GM19328 (cell line): ENCODE results near the gene NUP133.

Experiments
- ATAC-seq: cut with Tn5 transposase; IDR thresholded peaks from one replicate; pipeline ENCODE4 v1.9.1; 2021; ENCODE audit warnings: mild to moderate bottlenecking, moderate library complexity; ENCODE audit not compliant: unreplicated experiment

Gene NUP133

GRCh38 chr1:229454056-229454455, 54.1 kb downstream of the NUP133 start:
- ATAC-seq: no peak

GRCh38 chr1:229452956-229453801, 55.0 kb downstream of the NUP133 start:
- ATAC-seq: no peak

- ATAC-seq: no peak
Measured at GRCh38 chr1:229448845-229449244, 59.3 kb downstream of the NUP133 start.

GRCh38 chr1:229448354-229448753, 59.8 kb downstream of the NUP133 start:
- ATAC-seq: no peak

- ATAC-seq: no peak
Measured at GRCh38 chr1:229447809-229448252, 60.3 kb downstream of the NUP133 start.

- no peak for ATAC-seq
Measured at GRCh38 chr1:229445828-229446227, 62.3 kb downstream of the NUP133 start.

GRCh38 chr1:229440851-229441537, 67.1 kb downstream of the NUP133 start:
- peak; percentile 95 for ATAC-seq

GRCh38 chr1:229438021-229438420, 70.1 kb downstream of the NUP133 start:
- no peak for ATAC-seq

GRCh38 chr1:229437443-229437842, 70.7 kb downstream of the NUP133 start:
- no peak for ATAC-seq

GRCh38 chr1:229436201-229436600, 71.9 kb downstream of the NUP133 start:
- no peak for ATAC-seq

- ATAC-seq: no peak
Measured at GRCh38 chr1:229434641-229435051, 73.5 kb downstream of the NUP133 start.

GRCh38 chr1:229434005-229434640, 74.0 kb downstream of the NUP133 start, which contains the start of gene ACTA1:
Gene ACTA1 (minus strand): TSS chr1:229434094. CDS start chr1:229433115, 979 bp downstream.
- ATAC-seq: no peak

- no peak for ATAC-seq
Measured at GRCh38 chr1:229433364-229434004, 74.7 kb downstream of the NUP133 start.

GRCh38 chr1:229432905-229433304, 75.2 kb downstream of the NUP133 start:
- no peak for ATAC-seq

- ATAC-seq: no peak
Measured at GRCh38 chr1:229432116-229432461, 76.1 kb downstream of the NUP133 start.

- ATAC-seq: no peak
Measured at GRCh38 chr1:229431284-229432115, 76.6 kb downstream of the NUP133 start.

GRCh38 chr1:229430761-229431283, 77.3 kb downstream of the NUP133 start:
- ATAC-seq: no peak

- ATAC-seq: no peak
Measured at GRCh38 chr1:229428256-229428655, 79.9 kb downstream of the NUP133 start.

GRCh38 chr1:229427572-229427971, 80.6 kb downstream of the NUP133 start:
- ATAC-seq: no peak

GRCh38 chr1:229425564-229426159, 82.5 kb downstream of the NUP133 start:
- no peak for ATAC-seq
